ENCODE results near the gene XXYLT1.

Gene XXYLT1

GRCh38 chr3:195084746-195085145, 186.2 kb downstream of the XXYLT1 start:
- Histone ChIP-seq H3K27me3 (replicated peaks in 2 of 5; ENCODE audit: control insufficient read depth in 4 of 5, insufficient read depth in 5 of 5, low read length in 4 of 5) (no peaks in the 10 kb centered on the region), H3K27ac (ENCODE audit: insufficient read depth in 1 of 2, low read depth in 1 of 2, low read length in 2 of 2, poor library complexity in 1 of 2, severe bottlenecking in 2 of 2) (no peak overlapping the region), H3K4me3 (ENCODE audit: control insufficient read depth in 1 of 7, extremely low read depth in 1 of 7, insufficient read depth in 4 of 7, low read depth in 2 of 7, low read length in 6 of 7) (no peak overlapping the region), H3K9me3 (ENCODE audit: control extremely low read depth in 1 of 5, control insufficient read depth in 4 of 5, insufficient read depth in 2 of 5, low read depth in 1 of 5, low read length in 4 of 5) (no peaks in the 10 kb centered on the region), H3K36me3 (ENCODE audit: control insufficient read depth in 4 of 4, insufficient read depth in 4 of 4, low read length in 3 of 4) (peaks cover 0 to 2% (median 0%) of the 10 kb centered on the region in 4 experiments), H3K4me1 (ENCODE audit: control extremely low read depth in 1 of 4, control insufficient read depth in 4 of 4, insufficient read depth in 4 of 4, low read length in 3 of 4) (peaks cover 0 to 31% (median 21%) of the 10 kb centered on the region in 4 experiments)
- DNase-seq: no peak
- POLR2A ChIA-PET: no interaction called here
- 98% methylated on average over 5 of the region's 5 CpGs for WGBS (ENCODE audit: insufficient coverage)
- CTCF ChIA-PET: interaction anchor here (1.0 to 1.2 kb wide), 2 partner anchors 13 to 105 kb away, joined by 3 read pairs; no protein-coding TSS in a partner anchor

DNA sequence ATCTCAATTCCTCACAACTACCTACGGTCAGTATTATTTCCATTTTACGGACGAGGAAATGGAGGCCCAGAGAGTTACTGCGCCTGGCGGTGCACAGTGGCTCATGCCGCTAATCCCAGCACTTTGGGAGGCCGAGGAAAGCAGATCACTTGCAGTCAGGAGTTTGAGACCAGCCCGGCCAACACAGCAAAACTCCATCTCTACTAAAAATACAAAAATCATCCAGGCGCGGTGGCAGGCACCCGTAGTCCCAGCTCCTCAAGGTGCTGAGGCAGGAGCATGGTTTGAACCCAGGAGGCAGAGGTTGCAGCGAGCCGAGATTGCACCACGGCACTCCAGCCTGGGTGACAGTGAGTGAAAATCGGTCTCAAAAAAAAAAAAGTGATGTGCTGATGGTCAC, 187.3 kb downstream of the XXYLT1 start:
- DNase-seq: no peak
- WGBS (ENCODE audit: insufficient coverage): 99% methylated on average over 14 of the region's 15 CpGs
- Histone ChIP-seq H3K4me3 (ENCODE audit: control insufficient read depth in 1 of 7, extremely low read depth in 1 of 7, insufficient read depth in 4 of 7, low read depth in 2 of 7, low read length in 6 of 7) (no peak overlapping the region), H3K27me3 (replicated peaks in 2 of 5; ENCODE audit: control insufficient read depth in 4 of 5, insufficient read depth in 5 of 5, low read length in 4 of 5) (no peaks in the 10 kb centered on the region), H3K4me1 (ENCODE audit: control extremely low read depth in 1 of 4, control insufficient read depth in 4 of 4, insufficient read depth in 4 of 4, low read length in 3 of 4) (peaks cover 0 to 41% (median 31%) of the 10 kb centered on the region in 4 experiments), H3K9me3 (ENCODE audit: control extremely low read depth in 1 of 5, control insufficient read depth in 4 of 5, insufficient read depth in 2 of 5, low read depth in 1 of 5, low read length in 4 of 5) (no peaks in the 10 kb centered on the region), H3K27ac (ENCODE audit: insufficient read depth in 1 of 2, low read depth in 1 of 2, low read length in 2 of 2, poor library complexity in 1 of 2, severe bottlenecking in 2 of 2) (no peak overlapping the region), H3K36me3 (ENCODE audit: control insufficient read depth in 4 of 4, insufficient read depth in 4 of 4, low read length in 3 of 4) (peaks cover 0 to 2% (median 0%) of the 10 kb centered on the region in 4 experiments)
- CTCF ChIA-PET: interaction anchor here (0.7 kb wide), 2 partner anchors 363 to 1250 kb away, joined by 4 to 6 read pairs; no protein-coding TSS in a partner anchor
- POLR2A ChIA-PET: no interaction called here

- no peak overlapping the region for H3K4me3 ChIP-seq (ENCODE audit: control insufficient read depth in 1 of 7, extremely low read depth in 1 of 7, insufficient read depth in 4 of 7, low read depth in 2 of 7, low read length in 6 of 7)
- ChIA-PET POLR2A (no interaction called here), CTCF (no interaction called here)
- H3K27me3 ChIP-seq (replicated peaks in 2 of 5; ENCODE audit: control insufficient read depth in 4 of 5, insufficient read depth in 5 of 5, low read length in 4 of 5): no peaks in the 10 kb centered on the region
- no peaks in the 10 kb centered on the region for H3K9me3 ChIP-seq (ENCODE audit: control extremely low read depth in 1 of 5, control insufficient read depth in 4 of 5, insufficient read depth in 2 of 5, low read depth in 1 of 5, low read length in 4 of 5)
- H3K36me3 ChIP-seq (ENCODE audit: control insufficient read depth in 4 of 4, insufficient read depth in 4 of 4, low read length in 3 of 4): peaks cover 0 to 2% (median 0%) of the 10 kb centered on the region in 4 experiments
- no peak for DNase-seq
- H3K27ac ChIP-seq (ENCODE audit: insufficient read depth in 1 of 2, low read depth in 1 of 2, low read length in 2 of 2, poor library complexity in 1 of 2, severe bottlenecking in 2 of 2): no peak overlapping the region
- peaks cover 0 to 41% (median 31%) of the 10 kb centered on the region in 4 experiments for H3K4me1 ChIP-seq (ENCODE audit: control extremely low read depth in 1 of 4, control insufficient read depth in 4 of 4, insufficient read depth in 4 of 4, low read length in 3 of 4)
- WGBS (ENCODE audit: insufficient coverage): 97% methylated on average over 8 of the region's 10 CpGs
Measured at GRCh38 chr3:195082811-195083210, 188.1 kb downstream of the XXYLT1 start.

- H3K9me3 ChIP-seq (ENCODE audit: control extremely low read depth in 1 of 5, control insufficient read depth in 4 of 5, insufficient read depth in 2 of 5, low read depth in 1 of 5, low read length in 4 of 5): no peaks in the 10 kb centered on the region
- ChIA-PET CTCF (no interaction called here), POLR2A (no interaction called here)
- H3K4me3 ChIP-seq (ENCODE audit: control insufficient read depth in 1 of 7, extremely low read depth in 1 of 7, insufficient read depth in 4 of 7, low read depth in 2 of 7, low read length in 6 of 7): no peak overlapping the region
- H3K27ac ChIP-seq (ENCODE audit: insufficient read depth in 1 of 2, low read depth in 1 of 2, low read length in 2 of 2, poor library complexity in 1 of 2, severe bottlenecking in 2 of 2): no peak overlapping the region
- H3K36me3 ChIP-seq (ENCODE audit: control insufficient read depth in 4 of 4, insufficient read depth in 4 of 4, low read length in 3 of 4): peaks cover 0 to 2% (median 0%) of the 10 kb centered on the region in 4 experiments
- peaks cover 0 to 41% (median 31%) of the 10 kb centered on the region in 4 experiments for H3K4me1 ChIP-seq (ENCODE audit: control extremely low read depth in 1 of 4, control insufficient read depth in 4 of 4, insufficient read depth in 4 of 4, low read length in 3 of 4)
- DNase-seq: peak in 2 of 3 donors; percentile 40 to 62
- no peaks in the 10 kb centered on the region for H3K27me3 ChIP-seq (replicated peaks in 2 of 5; ENCODE audit: control insufficient read depth in 4 of 5, insufficient read depth in 5 of 5, low read length in 4 of 5)
- WGBS (ENCODE audit: insufficient coverage): 84% methylated on average over 10 of the region's 12 CpGs
Measured at GRCh38 chr3:195081242-195081963, 189.6 kb downstream of the XXYLT1 start.

DNA sequence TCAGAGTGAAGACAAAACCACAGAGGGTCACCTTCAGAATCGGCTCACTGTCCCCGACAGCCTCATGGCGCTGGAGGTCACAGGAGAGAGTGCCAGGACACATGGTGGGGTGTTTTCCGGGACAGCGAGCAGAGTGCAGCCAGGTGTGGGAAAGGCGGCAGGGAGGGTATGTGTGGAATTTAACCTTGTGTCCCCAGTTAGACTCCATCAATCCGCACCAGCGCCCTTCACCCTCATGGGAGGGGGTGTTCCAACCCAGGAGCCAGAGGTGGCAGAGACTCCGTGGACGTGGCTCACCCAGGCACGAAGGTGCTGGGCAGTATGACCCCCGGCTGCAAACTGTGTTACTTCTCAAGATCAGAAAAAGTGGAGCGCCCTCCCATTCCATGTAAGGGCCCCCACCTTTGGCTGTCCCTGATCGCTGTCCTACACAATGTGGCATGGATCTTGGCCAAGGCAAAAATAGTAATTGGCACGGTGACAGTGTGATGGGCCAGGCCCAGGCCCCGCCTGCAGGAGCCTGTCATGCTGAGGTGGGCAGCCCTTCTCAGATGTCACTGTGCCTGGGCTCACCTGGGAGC, 190.3 kb downstream of the XXYLT1 start:
- CTCF ChIA-PET: interaction anchor here (1.8 kb wide), 1 partner anchor 398 kb away, joined by 5 read pairs; no protein-coding TSS in a partner anchor
- no peak for DNase-seq
- Histone ChIP-seq H3K36me3 (ENCODE audit: control insufficient read depth in 4 of 4, insufficient read depth in 4 of 4, low read length in 3 of 4) (peaks cover 0 to 2% (median 0%) of the 10 kb centered on the region in 4 experiments), H3K27me3 (replicated peaks in 2 of 5; ENCODE audit: control insufficient read depth in 4 of 5, insufficient read depth in 5 of 5, low read length in 4 of 5) (no peaks in the 10 kb centered on the region), H3K4me3 (ENCODE audit: control insufficient read depth in 1 of 7, extremely low read depth in 1 of 7, insufficient read depth in 4 of 7, low read depth in 2 of 7, low read length in 6 of 7) (no peak overlapping the region), H3K9me3 (ENCODE audit: control extremely low read depth in 1 of 5, control insufficient read depth in 4 of 5, insufficient read depth in 2 of 5, low read depth in 1 of 5, low read length in 4 of 5) (no peaks in the 10 kb centered on the region), H3K27ac (ENCODE audit: insufficient read depth in 1 of 2, low read depth in 1 of 2, low read length in 2 of 2, poor library complexity in 1 of 2, severe bottlenecking in 2 of 2) (no peak overlapping the region), H3K4me1 (ENCODE audit: control extremely low read depth in 1 of 4, control insufficient read depth in 4 of 4, insufficient read depth in 4 of 4, low read length in 3 of 4) (peaks cover 0 to 45% (median 34%) of the 10 kb centered on the region in 4 experiments)
- 79% methylated on average over 16 of the region's 16 CpGs for WGBS (ENCODE audit: insufficient coverage)
- POLR2A ChIA-PET: no interaction called here

GRCh38 chr3:195080125-195080524, 190.8 kb downstream of the XXYLT1 start:
- Histone ChIP-seq H3K27ac (ENCODE audit: insufficient read depth in 1 of 2, low read depth in 1 of 2, low read length in 2 of 2, poor library complexity in 1 of 2, severe bottlenecking in 2 of 2) (no peak overlapping the region), H3K9me3 (ENCODE audit: control extremely low read depth in 1 of 5, control insufficient read depth in 4 of 5, insufficient read depth in 2 of 5, low read depth in 1 of 5, low read length in 4 of 5) (no peaks in the 10 kb centered on the region), H3K27me3 (replicated peaks in 2 of 5; ENCODE audit: control insufficient read depth in 4 of 5, insufficient read depth in 5 of 5, low read length in 4 of 5) (no peaks in the 10 kb centered on the region), H3K4me1 (ENCODE audit: control extremely low read depth in 1 of 4, control insufficient read depth in 4 of 4, insufficient read depth in 4 of 4, low read length in 3 of 4) (peaks cover 0 to 50% (median 37%) of the 10 kb centered on the region in 4 experiments), H3K4me3 (ENCODE audit: control insufficient read depth in 1 of 7, extremely low read depth in 1 of 7, insufficient read depth in 4 of 7, low read depth in 2 of 7, low read length in 6 of 7) (peak overlapping the region in 1 of 7 experiments; percentile 2), H3K36me3 (ENCODE audit: control insufficient read depth in 4 of 4, insufficient read depth in 4 of 4, low read length in 3 of 4) (peaks cover 0 to 2% (median 1%) of the 10 kb centered on the region in 4 experiments)
- peak in 2 of 3 donors; percentile 69 to 76 for DNase-seq
- CTCF ChIA-PET: interaction anchor here (0.6 to 1.8 kb wide), 3 partner anchors 16 to 398 kb away, joined by 3 to 5 read pairs (median 4); no protein-coding TSS in a partner anchor
- POLR2A ChIA-PET: interaction anchor here (0.5 kb wide), 1 partner anchor 438 kb away, joined by 6 read pairs; no protein-coding TSS in a partner anchor
- 0% methylated on average over 1 of the region's 3 CpGs for WGBS (ENCODE audit: insufficient coverage)

DNA sequence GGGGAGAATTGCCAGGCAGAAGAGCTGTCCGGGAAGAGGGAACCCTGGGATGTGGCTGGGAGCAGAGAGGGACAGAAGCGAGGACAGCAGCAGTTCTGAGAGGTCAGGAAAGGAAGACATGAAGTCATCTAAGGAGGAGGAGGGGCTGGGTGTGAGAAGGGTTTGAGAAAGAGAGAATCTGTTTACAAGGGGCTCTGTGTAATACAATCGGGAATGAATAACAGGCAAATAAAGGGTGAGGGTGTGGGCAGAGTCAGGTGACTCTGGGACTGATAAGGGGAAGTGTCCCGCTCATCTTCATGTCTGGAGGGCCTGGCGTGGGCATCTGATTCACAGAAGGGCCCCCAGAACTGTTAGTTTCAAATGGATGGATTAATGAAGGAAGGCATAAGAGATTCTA, 191.3 kb downstream of the XXYLT1 start:
- H3K4me3 ChIP-seq (ENCODE audit: control insufficient read depth in 1 of 7, extremely low read depth in 1 of 7, insufficient read depth in 4 of 7, low read depth in 2 of 7, low read length in 6 of 7): no peak overlapping the region
- no peaks in the 10 kb centered on the region for H3K9me3 ChIP-seq (ENCODE audit: control extremely low read depth in 1 of 5, control insufficient read depth in 4 of 5, insufficient read depth in 2 of 5, low read depth in 1 of 5, low read length in 4 of 5)
- peaks cover 0 to 50% (median 37%) of the 10 kb centered on the region in 4 experiments for H3K4me1 ChIP-seq (ENCODE audit: control extremely low read depth in 1 of 4, control insufficient read depth in 4 of 4, insufficient read depth in 4 of 4, low read length in 3 of 4)
- DNase-seq: no peak
- WGBS (ENCODE audit: insufficient coverage): 90% methylated on average over 5 of the region's 5 CpGs
- CTCF ChIA-PET: interaction anchor here (0.6 to 1.8 kb wide), 3 partner anchors 16 to 397 kb away, joined by 3 to 5 read pairs (median 4); no protein-coding TSS in a partner anchor
- H3K27me3 ChIP-seq (replicated peaks in 2 of 5; ENCODE audit: control insufficient read depth in 4 of 5, insufficient read depth in 5 of 5, low read length in 4 of 5): no peaks in the 10 kb centered on the region
- peaks cover 0 to 2% (median 0%) of the 10 kb centered on the region in 4 experiments for H3K36me3 ChIP-seq (ENCODE audit: control insufficient read depth in 4 of 4, insufficient read depth in 4 of 4, low read length in 3 of 4)
- no peak overlapping the region for H3K27ac ChIP-seq (ENCODE audit: insufficient read depth in 1 of 2, low read depth in 1 of 2, low read length in 2 of 2, poor library complexity in 1 of 2, severe bottlenecking in 2 of 2)
- POLR2A ChIA-PET: interaction anchor here (0.5 to 0.7 kb wide), 2 partner anchors 60 to 437 kb away, joined by 3 to 6 read pairs; no protein-coding TSS in a partner anchor
